ENCODE measurements around the gene PRKCH.
"Not testable (repeated sequence)": the region's sequence is repeated elsewhere in the genome, so short reads cannot be mapped to it uniquely, and the experiment has no call there.

PRKCH gene

DNA sequence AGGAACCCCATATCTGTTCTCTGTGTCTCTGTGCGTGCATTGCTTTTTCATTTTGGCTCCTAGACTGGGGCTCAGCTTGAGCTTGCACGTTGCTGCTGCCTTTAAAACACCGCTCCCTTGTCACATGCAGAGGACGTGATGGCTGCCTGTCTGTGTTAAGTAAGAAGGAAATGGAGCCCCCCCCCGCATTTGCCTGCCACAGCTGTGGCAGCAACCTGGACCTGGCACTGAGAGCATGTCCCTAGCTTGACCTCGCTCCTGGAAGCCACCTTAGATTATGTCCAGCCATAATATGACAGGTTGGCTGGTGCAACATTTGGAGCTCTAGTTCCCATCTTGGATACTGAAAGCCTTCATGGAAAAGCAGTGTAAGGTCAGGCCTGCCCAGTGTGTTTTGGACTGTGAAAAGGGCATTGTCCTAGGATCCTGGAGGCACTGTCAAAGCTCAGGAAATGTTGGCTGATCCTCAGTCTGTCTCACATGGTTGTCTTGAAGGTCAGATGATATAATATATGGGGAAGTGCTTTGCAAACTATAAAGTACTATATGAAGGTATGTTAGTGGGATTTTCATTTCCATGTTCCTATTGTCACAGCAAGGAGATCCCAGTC lies 73.8 kb downstream of the PRKCH start:
- no peak for DNase-seq (ENCODE audit: low spot score)

DNA sequence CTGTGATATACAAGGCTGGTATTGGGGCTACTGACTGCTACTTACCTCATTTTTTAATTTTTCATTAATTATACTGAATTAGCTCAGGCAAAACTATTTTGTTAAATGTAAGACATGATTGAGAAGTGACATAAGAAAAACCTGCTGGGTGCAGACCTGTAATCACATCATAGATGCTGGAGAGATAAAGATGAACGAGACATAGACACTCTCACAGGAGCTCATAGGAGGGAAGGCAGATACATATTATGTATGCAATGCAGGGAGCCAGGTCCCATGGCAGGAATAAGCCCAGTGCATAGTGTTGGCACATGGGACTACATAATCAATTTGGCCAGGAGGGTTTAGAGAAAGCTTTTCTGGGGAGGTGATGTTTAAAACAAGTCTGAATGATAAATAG lies 74.9 kb downstream of the PRKCH start:
- DNase-seq (ENCODE audit: low spot score) = no peak

DNA sequence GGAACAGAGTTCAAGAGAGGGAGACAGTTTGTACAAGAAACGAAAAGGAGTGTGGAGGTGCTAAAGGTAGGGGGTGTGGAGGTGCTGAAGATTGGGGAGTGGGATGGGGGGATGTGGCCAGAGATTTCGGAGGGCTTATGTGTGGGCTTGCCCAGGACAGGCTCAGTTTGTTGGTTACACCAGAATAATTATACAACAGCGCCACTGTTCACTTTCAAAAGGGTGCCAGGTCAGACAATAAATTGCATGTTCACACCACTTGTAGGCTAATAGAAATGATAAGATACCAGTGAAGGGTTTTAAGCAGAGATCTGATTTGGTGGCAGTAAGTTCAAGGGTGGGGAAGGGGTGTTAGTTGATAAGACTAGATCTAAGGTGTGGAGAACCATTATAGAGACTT lies 75.3 kb downstream of the PRKCH start:
- no peak for DNase-seq (ENCODE audit: low spot score)

DNA sequence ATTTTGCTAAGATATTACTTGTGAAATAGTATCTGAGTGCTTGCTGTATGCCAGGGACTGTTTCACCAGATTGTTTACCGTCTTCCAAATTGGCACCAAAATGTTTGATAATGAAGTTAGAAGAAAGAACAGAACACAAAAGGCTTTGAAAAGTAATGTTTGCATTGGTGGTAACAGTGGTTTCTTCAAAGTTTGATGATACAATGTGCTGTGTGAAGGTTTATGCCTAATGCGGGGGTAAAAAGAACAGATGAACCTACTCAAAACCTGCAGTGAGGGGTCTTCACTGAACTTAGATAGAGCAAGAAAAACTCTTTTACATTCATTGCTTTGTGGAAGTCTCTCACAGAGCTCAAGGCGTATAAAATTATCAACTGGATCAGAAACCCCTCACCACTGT lies 76.2 kb downstream of the PRKCH start:
- DNase-seq (ENCODE audit: low spot score) = no peak

DNA sequence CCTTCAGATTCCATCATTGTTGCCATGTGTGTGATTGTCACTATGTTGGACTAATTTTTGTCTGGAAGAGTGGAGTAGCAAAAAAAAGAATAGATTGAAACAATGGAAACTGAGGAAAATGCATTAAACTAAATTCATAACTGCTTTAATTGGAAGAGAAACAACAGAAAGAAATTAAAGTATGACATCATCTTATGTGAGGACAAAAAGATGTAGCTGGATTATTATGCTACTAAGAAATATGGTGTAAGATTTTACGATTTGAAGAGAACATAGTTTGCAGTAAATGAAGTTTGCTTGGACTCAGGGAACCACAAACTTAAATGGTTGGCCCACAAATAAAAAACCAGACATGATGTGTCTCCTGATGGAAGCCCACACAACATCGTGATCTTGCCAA lies 76.8 kb downstream of the PRKCH start:
- DNase-seq (ENCODE audit: low spot score) = no peak

DNA sequence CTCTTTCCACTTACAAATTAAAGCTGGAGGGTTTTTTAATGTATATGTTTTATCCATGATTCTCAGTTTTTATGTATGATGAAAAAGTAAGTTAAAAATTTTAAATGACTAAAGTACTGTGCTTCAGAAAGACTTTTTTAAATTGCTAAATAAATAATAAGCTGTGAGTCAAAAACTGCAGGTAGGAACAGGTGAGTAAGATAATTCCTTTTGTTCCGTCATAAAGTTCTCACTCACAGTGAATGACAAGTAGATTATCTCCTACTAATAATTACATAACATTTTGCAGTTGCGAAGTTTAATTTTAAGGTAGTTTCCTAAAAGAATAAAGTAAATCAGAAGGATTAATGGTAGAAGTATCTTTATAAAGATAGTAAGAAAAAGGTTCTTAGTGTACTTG lies 78.0 kb downstream of the PRKCH start:
- no peak for DNase-seq (ENCODE audit: low spot score)

DNA sequence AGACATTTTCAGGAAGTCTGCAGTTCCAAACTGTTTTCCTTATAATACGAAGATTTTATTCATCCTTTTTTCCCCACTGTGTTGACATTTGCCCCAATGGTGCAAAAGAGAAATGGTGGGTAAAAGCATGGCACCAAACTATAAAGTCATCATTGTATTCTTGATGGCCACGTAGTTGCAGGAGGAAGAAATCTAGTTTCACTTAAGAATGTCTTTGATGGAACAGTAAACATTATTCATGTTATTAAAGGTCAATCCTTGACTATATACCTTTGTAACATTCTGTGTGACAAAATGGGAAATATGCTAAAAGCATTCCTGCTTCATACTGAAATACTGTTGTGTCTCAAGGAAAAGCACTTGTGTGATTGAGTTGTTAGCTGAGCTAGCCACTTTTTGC lies 80.1 kb downstream of the PRKCH start:
- DNase-seq (ENCODE audit: low spot score) = no peak

DNA sequence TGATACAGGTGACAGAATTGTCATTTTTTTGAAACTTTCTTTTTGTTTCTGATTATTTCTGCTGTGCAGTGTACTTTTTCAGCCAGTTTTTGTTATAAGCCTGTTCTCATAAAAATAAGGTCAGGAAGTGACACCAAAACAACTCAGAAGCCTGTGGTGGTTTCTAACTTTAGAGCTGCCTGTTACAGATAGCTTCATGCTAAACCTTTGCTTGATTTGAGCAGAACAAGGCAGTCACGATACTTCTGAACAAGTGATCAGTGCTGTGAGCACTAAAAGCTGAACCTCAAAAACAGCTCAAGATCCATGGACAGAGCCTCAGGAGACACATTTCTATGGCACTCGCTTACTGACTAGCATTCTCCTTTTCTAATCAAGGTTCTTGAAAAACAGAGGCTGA lies 82.0 kb downstream of the PRKCH start:
- DNase-seq (ENCODE audit: low spot score) = no peak

DNA sequence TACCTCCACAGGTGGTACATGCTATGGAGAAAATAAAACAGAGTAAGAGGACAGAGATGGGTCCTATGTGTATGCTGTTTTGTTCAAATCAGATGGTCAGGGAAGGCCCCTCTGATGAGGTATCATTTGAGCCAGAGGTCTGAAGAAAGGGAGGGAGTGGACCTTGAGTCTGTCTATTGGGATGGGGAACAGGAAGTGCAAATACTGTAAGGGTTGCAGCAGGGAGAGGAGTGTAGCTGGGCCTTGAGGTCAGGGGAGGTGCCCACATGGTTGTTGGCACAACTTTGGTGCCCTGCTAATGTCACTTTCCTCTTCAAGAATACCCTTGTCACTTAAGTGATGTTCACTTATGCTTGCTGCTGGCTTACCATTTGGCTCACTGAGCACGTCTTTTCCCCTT lies 83.3 kb downstream of the PRKCH start:
- no peak for DNase-seq (ENCODE audit: low spot score)

DNA sequence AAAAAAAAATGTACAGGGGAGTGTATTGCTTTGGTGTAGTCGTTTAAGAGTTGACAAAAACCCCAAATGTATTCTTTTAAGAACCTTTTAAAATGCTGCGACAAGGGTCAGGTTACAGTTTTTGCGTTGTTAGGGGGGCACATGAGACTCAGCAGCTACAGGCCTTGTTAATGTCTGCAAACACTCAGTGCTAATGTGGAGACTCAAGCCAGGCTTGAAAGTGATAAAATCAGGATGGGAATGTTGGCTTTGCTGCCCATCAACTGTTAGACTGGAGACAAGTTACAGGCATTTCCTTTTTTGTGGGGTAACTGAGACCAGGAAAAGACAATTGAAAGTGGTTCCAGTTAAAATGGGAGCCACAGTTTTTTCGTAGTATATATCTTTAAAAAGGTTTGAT lies 84.8 kb downstream of the PRKCH start:
- no peak for DNase-seq (ENCODE audit: low spot score)

DNA sequence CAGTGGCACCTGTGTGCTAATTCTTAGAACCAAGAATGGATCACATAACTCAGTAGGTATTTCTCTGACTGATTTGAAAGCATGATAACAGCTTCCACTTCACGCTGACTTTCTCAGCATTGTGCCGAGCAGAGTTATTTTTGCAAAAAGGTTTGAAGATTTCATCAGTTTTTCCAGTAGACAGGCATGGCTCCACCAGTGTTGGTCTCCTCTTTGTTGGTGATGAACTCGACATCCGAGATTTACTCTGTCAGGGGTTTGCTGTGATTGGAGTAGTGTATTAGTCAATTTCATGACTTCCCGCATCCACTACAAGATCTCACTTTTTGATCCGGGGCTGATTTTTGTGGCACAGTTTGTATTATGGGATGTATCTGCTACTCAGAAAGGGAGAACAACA lies 85.3 kb downstream of the PRKCH start:
- no peak for DNase-seq (ENCODE audit: low spot score)

DNA sequence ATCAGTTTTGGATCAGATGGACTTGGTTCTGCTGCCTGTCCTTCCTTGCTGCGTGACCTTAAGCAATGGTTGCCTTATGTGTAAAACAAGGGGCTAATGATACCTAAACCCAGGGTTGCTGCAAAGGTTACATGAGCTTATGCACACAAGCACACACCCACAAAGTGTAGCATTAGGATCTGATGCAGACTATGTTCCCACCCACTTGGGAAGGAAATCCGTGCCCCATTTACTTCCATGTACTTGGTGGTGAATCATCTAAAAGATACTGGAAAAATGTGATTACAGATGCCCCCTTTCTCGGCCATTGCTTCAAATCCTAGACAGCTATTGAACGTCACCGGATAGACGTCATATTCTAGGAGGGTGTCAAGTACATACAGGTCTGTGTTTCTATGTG lies 87.1 kb downstream of the PRKCH start:
- DNase-seq (ENCODE audit: low spot score) = no peak

DNA sequence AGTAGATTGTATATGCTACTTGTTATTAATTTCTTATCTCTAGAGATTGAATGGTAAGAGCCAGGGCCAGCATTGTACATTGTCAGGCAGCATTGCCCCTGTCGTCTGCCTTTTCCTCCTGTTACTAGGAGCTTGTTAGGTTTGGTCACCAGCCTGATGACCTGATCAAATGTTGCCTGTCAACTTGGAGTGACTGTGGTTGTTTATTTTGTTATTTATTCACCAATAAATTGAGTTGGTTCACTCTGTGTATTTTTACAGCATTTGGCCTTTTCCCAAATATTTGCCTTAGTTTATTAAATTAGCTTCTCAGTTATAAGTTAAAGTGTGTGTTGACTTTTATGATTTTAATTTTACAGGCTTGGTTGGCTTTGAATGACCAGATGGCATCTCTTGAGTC lies 88.4 kb downstream of the PRKCH start:
- no peak for DNase-seq (ENCODE audit: low spot score)

DNA sequence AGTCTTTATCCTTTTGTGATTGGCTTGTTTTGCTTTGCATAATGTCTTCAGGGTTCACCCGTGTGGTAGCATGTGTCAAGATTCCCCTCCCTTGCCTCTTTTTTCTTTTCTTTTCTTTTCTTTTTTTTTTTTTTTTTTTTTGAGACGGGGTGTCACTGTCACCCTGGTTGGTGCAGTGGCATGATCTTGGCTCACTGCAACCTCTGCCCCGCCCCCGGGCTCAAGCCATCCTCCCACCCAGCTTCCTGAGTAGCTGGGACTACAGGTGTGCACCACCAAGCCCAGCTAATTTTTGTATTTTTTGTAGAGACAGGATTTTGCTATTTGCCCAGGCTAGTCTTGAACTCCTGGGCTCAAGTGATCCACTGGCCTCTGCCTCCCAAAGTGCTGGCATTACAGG lies 94.6 kb downstream of the PRKCH start:
- DNase-seq (ENCODE audit: low spot score) = not testable (repeated sequence)

DNA sequence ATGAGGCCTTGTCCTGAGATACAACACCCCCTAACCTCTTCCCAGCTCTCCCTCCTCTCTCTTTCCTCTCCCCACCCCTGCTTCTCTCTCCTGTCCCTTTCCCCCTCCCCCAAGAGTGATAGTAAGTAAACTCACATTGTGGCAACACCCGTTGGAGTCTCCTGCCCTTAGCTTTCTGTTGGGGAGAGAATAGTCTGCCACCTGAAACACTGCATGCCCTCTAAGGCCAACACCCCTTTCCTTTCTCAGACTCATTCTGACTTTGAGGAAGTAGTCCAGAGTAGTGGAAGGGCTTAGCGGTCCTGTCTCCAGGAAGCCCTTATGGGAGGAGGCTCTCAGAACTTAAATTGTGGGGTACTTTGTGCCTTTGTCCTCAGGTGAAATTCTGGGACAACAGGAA lies 95.2 kb downstream of the PRKCH start:
- no peak for DNase-seq (ENCODE audit: low spot score)

DNA sequence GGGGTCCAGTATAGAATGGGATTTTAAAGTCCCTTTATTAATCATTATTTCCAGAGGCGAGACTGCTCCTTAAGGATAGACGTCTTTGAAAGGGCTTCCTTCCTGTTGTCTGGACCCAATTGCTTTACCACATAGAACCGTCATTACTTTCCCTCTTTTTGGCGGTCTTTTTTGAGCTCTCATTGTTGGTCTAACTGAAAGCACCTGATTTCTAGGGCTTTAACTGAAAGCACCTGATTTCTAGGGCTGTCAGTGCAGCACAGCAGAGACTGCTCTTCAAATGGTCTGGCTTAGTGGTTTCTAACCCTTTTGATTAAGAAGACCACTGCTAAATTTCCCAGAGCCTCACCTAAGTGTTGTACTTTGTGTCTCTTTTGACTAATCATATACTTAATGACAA lies 95.8 kb downstream of the PRKCH start:
- no peak for DNase-seq (ENCODE audit: low spot score)

DNA sequence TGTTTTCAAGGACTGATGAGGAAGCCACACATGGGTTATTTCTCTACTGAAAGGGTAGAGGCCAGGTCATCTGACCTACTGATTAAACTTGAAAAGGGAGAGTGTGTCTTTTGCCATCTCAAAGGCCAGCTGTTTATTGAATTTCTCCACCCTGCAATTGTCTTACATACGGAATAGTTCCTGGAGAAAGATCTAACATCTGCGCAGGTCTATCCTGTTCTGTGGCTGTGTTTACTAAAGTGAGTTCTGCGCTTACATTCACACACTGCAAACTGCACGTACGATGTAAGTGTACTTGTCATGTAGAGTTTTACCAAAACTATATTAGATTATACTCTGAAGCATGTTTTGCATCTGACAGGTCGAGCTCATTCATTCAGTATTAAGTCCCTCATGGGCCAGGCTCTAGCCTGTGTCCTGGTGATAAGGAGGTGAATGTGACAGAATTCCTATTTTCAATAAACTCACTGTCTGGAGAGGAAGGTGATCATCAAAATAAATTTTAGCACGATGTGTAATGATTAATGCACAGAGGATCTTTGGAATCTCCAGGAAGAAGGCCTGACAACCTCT lies 96.6 kb downstream of the PRKCH start:
- no peak for DNase-seq (ENCODE audit: low spot score)

DNA sequence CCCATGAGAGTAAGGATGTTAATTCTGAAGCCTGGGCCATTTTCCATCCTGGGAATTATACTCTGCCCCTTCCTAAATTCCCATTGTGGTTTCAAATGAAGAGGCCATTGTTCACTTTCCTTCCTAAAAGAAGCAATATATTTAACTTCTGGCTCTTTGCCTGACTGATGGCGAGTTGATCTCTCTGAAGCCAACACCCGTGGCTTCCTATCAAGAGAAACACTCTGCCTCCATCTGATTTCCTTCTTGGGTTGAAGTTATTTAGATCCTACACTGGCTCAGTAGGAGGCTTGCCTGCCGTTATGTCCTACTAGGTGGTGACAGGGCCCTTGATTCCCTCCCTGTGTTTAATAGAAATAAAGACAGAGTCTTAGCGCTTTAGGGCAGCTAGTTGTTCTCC lies 97.4 kb downstream of the PRKCH start:
- no peak for DNase-seq (ENCODE audit: low spot score)

DNA sequence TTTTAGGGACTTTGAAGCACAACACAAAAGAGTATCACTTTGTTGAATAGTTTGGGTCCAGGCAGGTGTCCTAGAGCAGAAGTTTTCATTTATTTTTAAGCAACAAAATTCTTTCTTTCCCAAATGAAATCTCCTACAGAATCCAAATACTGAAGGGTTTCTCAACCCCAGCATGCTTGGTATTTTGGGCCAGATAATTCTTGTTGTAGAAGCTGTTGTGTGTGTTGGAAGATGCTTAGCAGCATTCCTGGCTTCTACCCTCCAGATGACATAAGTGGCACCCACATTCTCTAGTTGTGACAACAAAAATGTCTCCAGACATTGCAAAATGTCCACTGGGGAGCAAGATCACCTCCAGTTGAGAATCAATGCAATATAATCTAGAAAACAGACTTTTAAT lies 97.8 kb downstream of the PRKCH start:
- DNase-seq (ENCODE audit: low spot score) = no peak

DNA sequence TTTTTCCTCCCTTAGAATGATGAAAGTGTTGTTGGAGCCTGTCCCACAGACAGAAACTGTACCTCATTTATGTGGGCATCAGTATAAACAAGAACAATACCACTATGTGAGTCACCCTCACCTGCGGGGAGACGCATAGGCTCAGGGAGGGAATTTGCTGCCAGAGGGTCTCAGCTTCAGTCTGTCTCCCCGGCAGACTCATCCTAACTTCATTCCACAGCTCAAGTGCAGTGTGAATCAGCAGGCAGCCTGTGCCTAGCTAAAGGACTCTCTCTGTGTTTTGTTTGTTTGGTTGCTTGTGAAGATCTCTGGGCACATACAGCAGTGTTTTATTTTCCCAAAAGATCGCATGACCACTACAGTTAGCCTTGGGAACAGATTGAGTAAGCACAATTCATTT lies 98.9 kb downstream of the PRKCH start:
- DNase-seq (ENCODE audit: low spot score) = no peak

DNA sequence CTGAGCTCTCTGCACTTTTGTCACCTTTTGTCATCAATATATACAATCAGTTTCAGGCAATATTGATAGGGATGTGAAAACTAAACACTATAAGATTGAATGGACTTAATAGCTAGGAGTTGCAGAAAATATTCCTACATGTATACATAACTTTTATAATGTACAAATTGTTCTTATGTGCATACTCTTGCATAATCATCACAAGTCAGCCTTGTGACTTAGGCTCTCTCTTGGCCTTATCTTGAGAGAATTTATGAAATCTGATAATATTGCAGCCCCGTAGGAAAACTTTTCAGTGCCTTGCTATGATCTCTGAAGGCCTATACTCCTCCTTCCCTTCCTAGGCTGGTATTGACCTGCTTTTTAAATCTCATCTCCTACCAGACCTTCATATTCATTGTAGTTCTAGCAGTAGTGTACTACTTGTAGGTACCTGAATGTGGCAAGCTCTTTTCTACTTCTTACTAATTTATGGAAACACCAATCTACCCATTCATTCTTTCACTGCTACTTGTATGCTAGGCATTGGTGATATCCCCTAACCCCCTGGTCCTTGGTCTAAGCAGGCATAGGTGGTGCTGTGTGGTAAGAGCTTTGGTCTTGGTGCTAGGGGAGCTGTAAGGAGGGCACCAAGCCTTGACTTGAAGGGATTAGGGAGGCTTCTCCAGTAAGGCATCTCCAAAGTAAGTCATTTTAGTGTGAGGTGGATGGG lies 100.0 kb downstream of the PRKCH start:
- no peak for DNase-seq (ENCODE audit: low spot score)

DNA sequence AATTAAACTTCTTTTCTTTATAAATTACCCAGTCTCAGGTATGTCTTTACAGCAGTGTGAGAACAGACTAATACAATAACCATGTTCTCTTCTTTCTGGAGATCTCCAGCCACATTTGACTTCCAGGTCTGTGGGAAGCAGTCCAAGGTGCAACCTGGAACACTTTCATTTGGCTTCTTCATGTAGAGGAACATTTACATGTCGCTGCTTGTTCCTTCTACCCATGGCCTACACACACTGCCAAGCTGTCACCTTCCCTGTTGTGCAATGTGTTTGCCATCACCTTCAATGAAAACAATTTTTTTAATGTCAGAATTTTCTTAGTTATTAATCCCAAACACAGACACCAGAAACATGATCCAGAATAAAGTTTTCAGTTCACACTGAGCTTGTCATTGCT lies 104.7 kb downstream of the PRKCH start:
- DNase-seq (ENCODE audit: low spot score) = no peak

DNA sequence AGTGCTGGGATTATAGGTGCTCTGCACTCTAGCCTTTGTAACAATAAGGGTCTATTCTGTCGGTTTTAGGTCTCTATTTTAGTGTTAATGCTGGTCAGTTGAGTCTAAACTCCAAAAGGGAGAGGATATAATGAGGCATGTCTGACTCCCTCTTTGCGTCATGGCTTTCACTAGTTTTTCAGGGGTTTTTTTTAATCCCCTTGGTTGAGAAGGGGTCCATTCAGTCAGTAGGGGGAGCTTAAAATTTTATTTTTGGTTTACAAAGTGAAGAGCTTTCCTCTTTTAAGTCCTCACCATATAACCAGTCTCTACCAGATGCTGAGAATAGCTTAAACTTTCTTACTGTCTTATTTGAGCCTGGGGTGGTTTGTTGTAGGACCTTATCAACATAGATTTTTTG lies 106.9 kb downstream of the PRKCH start:
- DNase-seq (ENCODE audit: low spot score) = no peak

DNA sequence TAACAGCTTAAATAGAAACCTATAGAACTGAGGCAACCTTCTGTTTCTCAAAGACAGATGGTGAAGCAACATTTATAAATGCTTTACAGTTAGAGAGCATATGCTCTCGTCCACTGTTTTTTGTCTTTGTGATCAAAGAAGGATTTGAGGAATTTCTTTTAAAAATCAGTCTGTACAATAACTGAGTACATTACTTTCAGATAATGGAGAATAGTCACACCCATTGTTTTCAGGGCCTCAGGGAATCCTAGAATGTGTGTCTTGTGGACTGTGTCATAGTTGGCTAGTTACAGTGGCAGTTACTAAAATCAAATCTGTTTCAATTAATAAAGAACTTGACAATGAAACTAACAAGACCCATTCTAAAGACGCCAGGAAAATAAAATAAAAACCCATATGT lies 107.9 kb downstream of the PRKCH start:
- no peak for DNase-seq (ENCODE audit: low spot score)

Data from GM03348 (cell line).